GM12878 (cell line): ENCODE data around the gene CFAP157. TPM values are rescaled to one million over a fixed set of nuclear protein-coding genes. Genes with fewer than 3 reads are reported as not detected.

Source experiments
- ATAC-seq: fragments of 200-7000 bp; cut with Tn5 transposase; 3 replicates; pipeline ENCODE4 v1.9.1; 2020; ENCODE audit warnings: mild to moderate bottlenecking, moderate library complexity
- BruUV-seq: library from RNA; stranded (reverse); fragments of 400-500 nt; replicated peaks from 2 replicates; lab custom pipeline; 2021; lab: Mats Ljungman, UMichigan
- CTCF ChIA-PET: fragments of 300-600 bp; sonication (Branson Sonifier 250); formaldehyde crosslinking; extraction: SDS; loops from one replicate; lab custom pipeline; 2021; ENCODE audit warnings: inconsistent platforms; lab: Yijun Ruan, JAX
- POLR2A ChIA-PET: fragments of 350-600 bp; formaldehyde crosslinking; extraction: SDS; loops from one replicate; lab custom pipeline; 2021; ENCODE audit warnings: inconsistent platforms; lab: Charles Lee
- RAD21 ChIA-PET: fragments of 300-600 bp; sonication (Branson Sonifier 250); formaldehyde crosslinking; loops from one replicate; lab custom pipeline; 2023; ENCODE audit warnings: antibody characterized with exemption; ENCODE audit not compliant: unreplicated experiment; lab: Charles Lee
- SMC1A ChIA-PET: fragments of 300-600 bp; sonication (Branson Sonifier 250); formaldehyde crosslinking; loops from one replicate; lab custom pipeline; 2023; ENCODE audit not compliant: unreplicated experiment, uncharacterized antibody; lab: Charles Lee
- DNase-seq: peaks from one replicate; pipeline ENCODE4 v3.0.0-alpha.2; 2011; ENCODE audit warnings: low read depth, low spot score
- FAIRE-seq: peaks from 3 replicates; lab custom pipeline; 2011; peaks lifted over from hg19 to GRCh38; lab: Jason Lieb, UNC
- H2AFZ ChIP-seq: 2 replicates; pipeline ENCODE4 v1.6.0; 2011; ENCODE audit warnings: low read depth, low read length, control low read depth; ENCODE audit not compliant: control insufficient read depth
- H3K27ac ChIP-seq: 2 replicates; pipeline ENCODE4 v1.5.1; 2011; ENCODE audit warnings: control low read depth; ENCODE audit not compliant: control insufficient read depth, insufficient read depth
- H3K27me3 ChIP-seq, 2 experiments: replicated peaks in 1 of 2; 2 replicates each; pipeline versions ENCODE4 v1.6.0 to v1.6.1; 2011; ENCODE audit warnings: low read length in 1 of 2; ENCODE audit not compliant: control insufficient read depth in 2 of 2, insufficient read depth in 2 of 2
- H3K36me3 ChIP-seq, 2 experiments: 2 replicates each; pipeline ENCODE4 v1.5.1; 2011; ENCODE audit warnings: low read length in 1 of 2; ENCODE audit not compliant: control insufficient read depth in 2 of 2, insufficient read depth in 2 of 2
- H3K4me1 ChIP-seq: 2 replicates; pipeline ENCODE4 v1.6.1; 2011; ENCODE audit warnings: mild to moderate bottlenecking, low read length, moderate library complexity, mixed read lengths; ENCODE audit not compliant: control insufficient read depth, insufficient read depth
- H3K4me2 ChIP-seq: 2 replicates; pipeline ENCODE4 v1.6.0; 2011; ENCODE audit warnings: control low read depth; ENCODE audit not compliant: control insufficient read depth, insufficient read depth
- H3K4me3 ChIP-seq: fragments of 200-600 bp; sonication (generic); 2 replicates; pipeline ENCODE4 v1.5.1; 2016
- H3K79me2 ChIP-seq: 2 replicates; pipeline ENCODE4 v1.6.0; 2011; ENCODE audit warnings: low read length; ENCODE audit not compliant: control insufficient read depth, insufficient read depth
- H3K9ac ChIP-seq: 2 replicates; pipeline ENCODE4 v1.8.0; 2011; ENCODE audit warnings: low read length, control low read depth, mixed read lengths; ENCODE audit not compliant: control insufficient read depth, insufficient read depth
- H3K9me3 ChIP-seq: replicated peaks from 3 replicates; pipeline ENCODE4 v1.5.1; 2011; ENCODE audit warnings: mild to moderate bottlenecking, low read length; ENCODE audit not compliant: control insufficient read depth, insufficient read depth
- H4K20me1 ChIP-seq: 2 replicates; pipeline ENCODE4 v1.6.0; 2011; ENCODE audit not compliant: control insufficient read depth, insufficient read depth
- IRF3 ChIP-seq: fragments of 450-650 bp; IDR thresholded peaks from 2 replicates; pipeline ENCODE4 v1.6.1; 2014; ENCODE audit warnings: mild to moderate bottlenecking
- JUNB ChIP-seq: IDR thresholded peaks from 2 replicates; pipeline ENCODE4 v1.6.1; 2016; ENCODE audit warnings: antibody characterized with exemption, mild to moderate bottlenecking
- MXI1 ChIP-seq: fragments of 150-350 bp; IDR thresholded peaks from 2 replicates; pipeline ENCODE4 v1.6.1; 2011; ENCODE audit warnings: low read depth, mild to moderate bottlenecking, inconsistent platforms, low read length, improper control_type of control experiment
- PML ChIP-seq: IDR thresholded peaks from 2 replicates; pipeline ENCODE4 v1.6.1; 2012; ENCODE audit warnings: low read length, inconsistent platforms
- RB1 ChIP-seq: fragments of 450-650 bp; formaldehyde crosslinking; IDR thresholded peaks from 2 replicates; pipeline ENCODE4 v1.6.1; 2017; ENCODE audit warnings: mild to moderate bottlenecking, borderline replicate concordance
- WGBS: methylation state at CpG from one replicate; pipeline ENCODE4 v1.1.6; 2016; ENCODE audit warnings: low lambda C conversion rate; ENCODE audit not compliant: insufficient replicate concordance, insufficient coverage; ENCODE audit errors: missing lambda C conversion rate; 5-methylcytosine and 5-hydroxymethylcytosine counted together
- in situ Hi-C: fragments of 300-500 bp; cut with MboI; formaldehyde crosslinking; loops from 9 replicates; pipeline ENCODE4 v1.14.3; 2018; ENCODE audit warnings: mixed read lengths
- intact Hi-C: fragments of 100-400 bp; cut with micrococcal nuclease; formaldehyde crosslinking; loops from one replicate; pipeline ENCODE4 v1.14.2; 2022; ENCODE audit not compliant: unreplicated experiment
- polyA plus RNA-seq, 11 experiments: library from polyadenylated mRNA; depleted of rRNA in 4 of 11; unstranded in 6 of 11; stranded (reverse) in 5 of 11; fragments of >200 nt; fragmentation: Nextera tagmentation in 4 of 11; fragmentation: Illumina TruSeq in 1 of 11; extraction: Ambion mirVana in 4 of 11; extraction: Trizol in 1 of 11; gene quantifications; 1 replicate in 1 of 11; 2 replicates in 10 of 11; pipeline versions ENCODE4 v1.2.1 to v1.2.3, GENCODE V29; 2011 to 2016; ENCODE audit warnings: inconsistent platforms in 2 of 11, missing spikeins in 2 of 11, low read depth in 1 of 11
- total RNA-seq, 4 experiments: library from RNA; depleted of rRNA in 3 of 4; stranded (reverse); fragments of >200 nt in 3 of 4; fragmentation: Illumina TruSeq in 1 of 4; extraction: Trizol in 1 of 4; gene quantifications; 2 replicates each; pipeline versions ENCODE4 v1.2.1 to v1.2.3, GENCODE V29; 2013 to 2021

Gene CFAP157
- total and polyA plus RNA-seq, 10 of the 15 experiments (the other 5 are each of a cell fraction or from before 2014, with no cell fraction given): 0.08 to 0.72 TPM; not detected in 8

GRCh38 chr9:127726871-127727270 is 20.1 kb downstream of the CFAP157 start:
- no peak for DNase-seq
- no peak for FAIRE-seq
- ChIA-PET CTCF (no interaction called here), POLR2A (interaction anchor here (2.5 kb wide), 1 partner anchor 11 kb away, joined by 8 read pairs; the partner anchor contains the start of genes PTRH1 and TTC16), RAD21 (interaction anchor here (0.6 kb wide), 1 partner anchor 672 kb away, joined by 4 read pairs; no protein-coding TSS in a partner anchor), SMC1A (no interaction called here)
- TF ChIP-seq IRF3 (no peak), PML (no peak), RB1 (no peak)
- Histone ChIP-seq H4K20me1 (no peaks in the 10 kb centered on the region), H2AFZ (no peak overlapping the region), H3K27ac (no peak overlapping the region), H3K9ac (no peak overlapping the region), H3K4me2 (no peak overlapping the region), H3K4me3 (no peak overlapping the region), H3K9me3 (no peaks in the 10 kb centered on the region), H3K4me1 (no peaks in the 10 kb centered on the region), H3K36me3 (no peaks in the 10 kb centered on the region), H3K27me3 (no peaks in the 10 kb centered on the region), H3K79me2 (no peaks in the 10 kb centered on the region)
- BruUV-seq: no TSS peak
- in situ Hi-C loops: no loop called here
- no peak for ATAC-seq
- intact Hi-C loops: no loop called here
- WGBS: 36% methylated on average over 8 of the region's 8 CpGs

DNA sequence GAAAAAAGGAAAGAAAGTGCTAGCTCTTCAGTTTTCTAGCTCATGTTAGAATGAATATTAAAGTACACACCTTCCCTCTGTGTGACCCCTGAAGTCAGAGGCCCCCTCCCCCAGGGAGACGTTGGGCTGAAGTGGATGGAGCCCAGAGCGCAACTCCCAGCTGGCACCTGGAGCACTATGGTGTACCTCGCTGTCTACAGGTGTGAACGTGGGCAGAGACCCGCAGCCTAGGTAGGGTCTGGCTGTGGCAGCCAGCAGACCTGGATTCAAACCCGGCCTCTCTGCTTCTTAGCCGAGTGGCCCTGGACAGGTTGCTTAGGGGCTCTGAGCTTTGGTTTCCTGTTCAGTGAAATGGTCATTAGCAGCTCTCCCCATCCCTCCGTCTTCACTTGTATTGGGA is 22.0 kb downstream of the CFAP157 start:
- SMC1A ChIA-PET: interaction anchor here (1.2 kb wide), 1 partner anchor 13 kb away, joined by 3 read pairs; the partner anchor contains the start of gene TTC16
- H3K27me3 ChIP-seq: no peaks in the 10 kb centered on the region
- RAD21 ChIA-PET: no interaction called here
- H3K4me3 ChIP-seq: no peak overlapping the region
- intact Hi-C loops (no loop called here), in situ Hi-C loops (no loop called here)
- no peak overlapping the region for H3K4me2 ChIP-seq
- H2AFZ ChIP-seq: no peak overlapping the region
- FAIRE-seq (no peak), DNase-seq (no peak), ATAC-seq (no peak)
- no peaks in the 10 kb centered on the region for H3K9me3 ChIP-seq
- TF ChIP-seq JUNB (no peak), MXI1 (no peak)
- no TSS peak for BruUV-seq
- WGBS: 62% methylated on average over 8 of the region's 8 CpGs
- POLR2A ChIA-PET: no interaction called here
- no peaks in the 10 kb centered on the region for H4K20me1 ChIP-seq
- no peaks in the 10 kb centered on the region for H3K36me3 ChIP-seq
- H3K4me1 ChIP-seq: no peaks in the 10 kb centered on the region; the same call in 1 of the 2 replicates
- no peak overlapping the region for H3K9ac ChIP-seq
- H3K79me2 ChIP-seq: no peaks in the 10 kb centered on the region
- no peak overlapping the region for H3K27ac ChIP-seq
- CTCF ChIA-PET: interaction anchor here (1.1 to 2.0 kb wide), 4 partner anchors 125 to 223 kb away, joined by 3 to 9 read pairs (median 3); no protein-coding TSS in a partner anchor
